ENCODE data around the gene WASL.

- no peak for TF ChIP-seq CTCF (IDR thresholded peaks at IDR 0.05)
- TF ChIP-seq POLR2A (IDR thresholded peaks at IDR 0.05) = no peak
These were observed 71.6 kb downstream of the WASL start for GRCh38 chr7:123677061-123677715.
